GM23338 (cell line): ENCODE results near the gene ZNF665. TPM values are rescaled to one million over a fixed set of nuclear protein-coding genes. Genes with fewer than 3 reads are reported as not detected.

ENCODE experiments used
- ATAC-seq: fragments of 200-7000 bp; cut with Tn5 transposase; 3 replicates; pipeline ENCODE4 v1.9.1; 2020
- DNase-seq: peaks from one replicate; pipeline ENCODE4 v3.0.0-alpha.2; 2015; ENCODE audit warnings: low spot score
- H2AFZ ChIP-seq: fragments of 200-600 bp; sonication (generic); 2 replicates; pipeline ENCODE4 v1.8.0; 2016; ENCODE audit warnings: antibody characterized with exemption, mild to moderate bottlenecking, moderate library complexity
- H3F3A ChIP-seq: fragments of 200-600 bp; sonication (generic); replicated peaks from 2 replicates; pipeline ENCODE4 v1.8.0; 2017; ENCODE audit warnings: antibody characterized with exemption, mixed run types, low read depth
- H3K27ac ChIP-seq: fragments of 200-600 bp; sonication (generic); 2 replicates; pipeline ENCODE4 v1.6.1; 2016; ENCODE audit warnings: low read depth
- H3K27me3 ChIP-seq: fragments of 200-600 bp; sonication (generic); 2 replicates; pipeline ENCODE4 v1.8.0; 2016; ENCODE audit warnings: mild to moderate bottlenecking, mixed run types, moderate library complexity; ENCODE audit not compliant: insufficient read depth
- H3K36me3 ChIP-seq: fragments of 200-600 bp; sonication (generic); 2 replicates; pipeline ENCODE4 v1.8.0; 2016; ENCODE audit warnings: mild to moderate bottlenecking; ENCODE audit not compliant: insufficient read depth
- H3K4me1 ChIP-seq: fragments of 200-600 bp; sonication (generic); 2 replicates; pipeline ENCODE4 v1.8.0; 2016; ENCODE audit warnings: mild to moderate bottlenecking, moderate library complexity; ENCODE audit not compliant: insufficient read depth
- H3K4me2 ChIP-seq: fragments of 200-600 bp; sonication (generic); 2 replicates; pipeline ENCODE4 v1.7.1; 2017; ENCODE audit warnings: mixed run types
- H3K4me3 ChIP-seq: fragments of 200-600 bp; sonication (generic); 2 replicates; pipeline ENCODE4 v1.6.1; 2016; ENCODE audit warnings: mixed run types
- H3K79me2 ChIP-seq: fragments of 200-600 bp; sonication (generic); replicated peaks from 2 replicates; pipeline ENCODE4 v1.8.0; 2017; ENCODE audit warnings: mild to moderate bottlenecking; ENCODE audit not compliant: insufficient read depth
- H3K9me2 ChIP-seq: fragments of 200-600 bp; sonication (generic); 2 replicates; pipeline ENCODE4 v1.8.0; 2017; ENCODE audit not compliant: insufficient read depth
- H4K20me1 ChIP-seq: fragments of 200-600 bp; sonication (generic); replicated peaks from 2 replicates; pipeline ENCODE4 v1.8.0; 2017; ENCODE audit warnings: mild to moderate bottlenecking; ENCODE audit not compliant: insufficient read depth
- H3K27ac Mint-ChIP-seq: 2 replicates; pipeline ENCODE4 v1.8.0; 2020; ENCODE audit warnings: inconsistent platforms, mild to moderate bottlenecking, moderate library complexity, mixed read lengths
- H3K27me3 Mint-ChIP-seq: 3 replicates; pipeline ENCODE4 v1.8.0; 2022; ENCODE audit warnings: low read depth, mild to moderate bottlenecking, moderate library complexity, mixed read lengths, inconsistent platforms; ENCODE audit not compliant: insufficient read depth, poor library complexity
- H3K36me3 Mint-ChIP-seq: 3 replicates; pipeline ENCODE4 v1.8.0; 2021; ENCODE audit warnings: low read depth, mild to moderate bottlenecking, inconsistent platforms, moderate library complexity, mixed read lengths
- H3K4me1 Mint-ChIP-seq: 3 replicates; pipeline ENCODE4 v1.8.0; 2020; ENCODE audit warnings: mild to moderate bottlenecking, inconsistent platforms, mixed read lengths
- H3K4me3 Mint-ChIP-seq: 3 replicates; pipeline ENCODE4 v1.8.0; 2021; ENCODE audit warnings: moderate library complexity, mild to moderate bottlenecking, inconsistent platforms, mixed read lengths
- H3K9me3 Mint-ChIP-seq: 3 replicates; pipeline ENCODE4 v1.8.0; 2020; ENCODE audit warnings: moderate library complexity, mild to moderate bottlenecking, inconsistent platforms, mixed read lengths
- CREB1 ChIP-seq: fragments of 250-450 bp; sonication (Bioruptor Pico); IDR thresholded peaks from 2 replicates; pipeline ENCODE4 v1.5.0; 2020; ENCODE audit warnings: low read depth, mild to moderate bottlenecking, moderate library complexity
- CTCF ChIP-seq, 2 experiments: fragments of 200-600 bp in 1 of 2; sonication (generic) in 1 of 2; conservative IDR thresholded peaks; 2 replicates each; pipeline versions ENCODE4 v1.5.1 to v1.6.1; 2016 to 2017; ENCODE audit warnings: antibody characterized with exemption in 2 of 2, low read depth in 2 of 2, mild to moderate bottlenecking in 2 of 2, moderate library complexity in 1 of 2
- ETS1 ChIP-seq: IDR thresholded peaks from 2 replicates; pipeline ENCODE4 v1.6.1; 2016; ENCODE audit warnings: antibody characterized with exemption
- EZH2 ChIP-seq: fragments of 200-600 bp; sonication (generic); IDR thresholded peaks from one replicate; pipeline ENCODE4 v1.8.0; 2017; ENCODE audit warnings: antibody characterized with exemption, mild to moderate bottlenecking, low read depth; ENCODE audit not compliant: unreplicated experiment
- EZH2phosphoT487 ChIP-seq: fragments of 200-600 bp; sonication (generic); IDR thresholded peaks from one replicate; pipeline ENCODE4 v1.8.1; 2018; ENCODE audit warnings: antibody characterized with exemption; ENCODE audit not compliant: unreplicated experiment
- JUNB ChIP-seq: IDR thresholded peaks from one replicate; pipeline ENCODE4 v1.6.1; 2016; ENCODE audit warnings: antibody characterized with exemption; ENCODE audit not compliant: unreplicated experiment
- NANOG ChIP-seq: IDR thresholded peaks from 2 replicates; pipeline ENCODE4 v1.6.1; 2016; ENCODE audit warnings: antibody characterized with exemption, borderline replicate concordance
- POLR2AphosphoS5 ChIP-seq: IDR thresholded peaks from 2 replicates; pipeline ENCODE4 v1.6.1; 2016; ENCODE audit warnings: antibody characterized with exemption, low read depth
- REST ChIP-seq: IDR thresholded peaks from one replicate; pipeline ENCODE4 v1.6.1; 2018; ENCODE audit warnings: antibody characterized with exemption; ENCODE audit not compliant: unreplicated experiment
- STAT1 ChIP-seq: IDR thresholded peaks from one replicate; pipeline ENCODE4 v1.6.1; 2016; ENCODE audit warnings: antibody characterized with exemption; ENCODE audit not compliant: unreplicated experiment
- ZNF114 ChIP-seq: fragments of 250-450 bp; sonication (Bioruptor Pico); IDR thresholded peaks from 2 replicates; pipeline ENCODE4 v1.5.0; 2020; ENCODE audit warnings: mild to moderate bottlenecking, moderate library complexity
- ZNF331 ChIP-seq: fragments of 250-450 bp; sonication (Bioruptor Pico); IDR thresholded peaks from 2 replicates; pipeline ENCODE4 v1.5.0; 2020; ENCODE audit warnings: low read depth, mild to moderate bottlenecking, moderate library complexity
- ZNF462 ChIP-seq: fragments of 250-450 bp; sonication (Bioruptor Pico); IDR thresholded peaks from 2 replicates; pipeline ENCODE4 v1.5.0; 2020; ENCODE audit warnings: mild to moderate bottlenecking, moderate library complexity
- polyA plus RNA-seq: library from polyadenylated mRNA; unstranded; fragments of >200 nt; fragmentation: Nextera tagmentation; extraction: Ambion mirVana; gene quantifications from 2 replicates; pipeline ENCODE4 v1.2.1, GENCODE V29; 2016
- total RNA-seq: library from RNA; depleted of rRNA; stranded (reverse); fragments of >200 nt; shearing (Covaris generic); gene quantifications from 2 replicates; pipeline ENCODE4 v1.2.3, GENCODE V29; 2014

ZNF665 gene
- total and polyA plus RNA-seq, 2 experiments from 2014 or later = 3.1 to 3.5 TPM

GRCh38 chr19:53172889-53173288 lies 20.3 kb downstream of the ZNF665 start:
- Histone ChIP-seq H3F3A (no peaks in the 10 kb centered on the region), H3K4me3 (no peak overlapping the region), H3K27ac (no peak overlapping the region), H3K4me2 (no peak overlapping the region), H3K79me2 (no peaks in the 10 kb centered on the region), H3K4me1 (no peaks in the 10 kb centered on the region), H4K20me1 (no peaks in the 10 kb centered on the region), H3K27me3 (no peaks in the 10 kb centered on the region), H2AFZ (no peak overlapping the region), H3K36me3 (no peaks in the 10 kb centered on the region; the same call in 1 of the 2 replicates), H3K9me2 (peaks cover 5% of the 10 kb centered on the region; the same call in 1 of the 2 replicates)
- peaks cover 5% of the 10 kb centered on the region for H3K27me3 Mint-ChIP-seq
- peaks cover 59% of the 10 kb centered on the region for H3K9me3 Mint-ChIP-seq
- ATAC-seq (no peak), DNase-seq (no peak)
- no peaks in the 10 kb centered on the region for H3K4me1 Mint-ChIP-seq
- peaks cover 54% of the 10 kb centered on the region for H3K36me3 Mint-ChIP-seq
- H3K27ac Mint-ChIP-seq = no peak overlapping the region
- TF ChIP-seq CTCF (conservative IDR thresholded peaks at IDR 0.05; ENCODE audit: low read depth in 2 of 2) (no peak), ZNF331 (CRISPR knock-in tag) (no peak), ETS1 (no peak), JUNB (no peak), STAT1 (no peak), NANOG (no peak), ZNF462 (CRISPR knock-in tag) (no peak), EZH2 (no peak), CREB1 (CRISPR knock-in tag) (no peak), EZH2phosphoT487 (no peak), POLR2AphosphoS5 (no peak), ZNF114 (CRISPR knock-in tag) (no peak), REST (no peak)
- H3K4me3 Mint-ChIP-seq = no peak overlapping the region
